MM.1S (cell line): ENCODE measurements around the gene TMOD1.

Source experiments
- EZH2 ChIP-seq: fragments of 300-600 bp; sonication (generic); optimal IDR thresholded peaks from 2 replicates; pipeline ENCODE3; 2017; ENCODE audit warnings: low read depth, mild to moderate bottlenecking, antibody characterized with exemption, low read length, mixed read lengths
- TF ChIP-seq, protein P1 (sequence below): fragments of 300-600 bp; sonication (generic); IDR thresholded peaks from 2 replicates; pipeline ENCODE4 v1.5.1; 2016; ENCODE audit warnings: antibody characterized with exemption, low read length, mixed read lengths

DNA sequence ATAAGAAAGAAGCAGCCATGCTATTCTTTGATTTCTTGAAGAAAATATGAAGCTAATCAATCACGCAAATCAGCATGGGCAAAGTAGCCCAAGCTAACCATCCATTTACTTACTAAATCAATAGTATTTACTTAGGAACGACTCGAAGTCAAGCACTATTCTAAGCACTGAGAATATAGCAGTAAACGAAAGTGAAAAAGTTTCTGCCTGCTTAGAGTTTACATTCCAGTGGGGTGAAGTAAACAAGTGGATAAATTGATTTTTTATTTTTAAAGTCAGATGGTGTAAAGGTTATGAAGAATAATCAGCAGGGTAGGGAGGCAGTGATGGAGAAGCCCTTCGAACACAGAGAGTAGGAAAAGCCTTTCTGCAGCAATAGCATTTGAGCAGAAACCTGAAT lies 126.2 kb downstream of the TMOD1 start:
- TF ChIP-seq, protein P1, sequence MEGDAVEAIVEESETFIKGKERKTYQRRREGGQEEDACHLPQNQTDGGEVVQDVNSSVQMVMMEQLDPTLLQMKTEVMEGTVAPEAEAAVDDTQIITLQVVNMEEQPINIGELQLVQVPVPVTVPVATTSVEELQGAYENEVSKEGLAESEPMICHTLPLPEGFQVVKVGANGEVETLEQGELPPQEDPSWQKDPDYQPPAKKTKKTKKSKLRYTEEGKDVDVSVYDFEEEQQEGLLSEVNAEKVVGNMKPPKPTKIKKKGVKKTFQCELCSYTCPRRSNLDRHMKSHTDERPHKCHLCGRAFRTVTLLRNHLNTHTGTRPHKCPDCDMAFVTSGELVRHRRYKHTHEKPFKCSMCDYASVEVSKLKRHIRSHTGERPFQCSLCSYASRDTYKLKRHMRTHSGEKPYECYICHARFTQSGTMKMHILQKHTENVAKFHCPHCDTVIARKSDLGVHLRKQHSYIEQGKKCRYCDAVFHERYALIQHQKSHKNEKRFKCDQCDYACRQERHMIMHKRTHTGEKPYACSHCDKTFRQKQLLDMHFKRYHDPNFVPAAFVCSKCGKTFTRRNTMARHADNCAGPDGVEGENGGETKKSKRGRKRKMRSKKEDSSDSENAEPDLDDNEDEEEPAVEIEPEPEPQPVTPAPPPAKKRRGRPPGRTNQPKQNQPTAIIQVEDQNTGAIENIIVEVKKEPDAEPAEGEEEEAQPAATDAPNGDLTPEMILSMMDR = no peak
- no peak for TF ChIP-seq EZH2
